ENCODE results near the gene UTP25. TPM values are rescaled to one million over a fixed set of nuclear protein-coding genes. Genes with fewer than 3 reads are reported as not detected.

The UTP25 gene
- total and polyA plus RNA-seq, 8 donors, result 1.1 to 10.6 (median 2.2) TPM

DNA sequence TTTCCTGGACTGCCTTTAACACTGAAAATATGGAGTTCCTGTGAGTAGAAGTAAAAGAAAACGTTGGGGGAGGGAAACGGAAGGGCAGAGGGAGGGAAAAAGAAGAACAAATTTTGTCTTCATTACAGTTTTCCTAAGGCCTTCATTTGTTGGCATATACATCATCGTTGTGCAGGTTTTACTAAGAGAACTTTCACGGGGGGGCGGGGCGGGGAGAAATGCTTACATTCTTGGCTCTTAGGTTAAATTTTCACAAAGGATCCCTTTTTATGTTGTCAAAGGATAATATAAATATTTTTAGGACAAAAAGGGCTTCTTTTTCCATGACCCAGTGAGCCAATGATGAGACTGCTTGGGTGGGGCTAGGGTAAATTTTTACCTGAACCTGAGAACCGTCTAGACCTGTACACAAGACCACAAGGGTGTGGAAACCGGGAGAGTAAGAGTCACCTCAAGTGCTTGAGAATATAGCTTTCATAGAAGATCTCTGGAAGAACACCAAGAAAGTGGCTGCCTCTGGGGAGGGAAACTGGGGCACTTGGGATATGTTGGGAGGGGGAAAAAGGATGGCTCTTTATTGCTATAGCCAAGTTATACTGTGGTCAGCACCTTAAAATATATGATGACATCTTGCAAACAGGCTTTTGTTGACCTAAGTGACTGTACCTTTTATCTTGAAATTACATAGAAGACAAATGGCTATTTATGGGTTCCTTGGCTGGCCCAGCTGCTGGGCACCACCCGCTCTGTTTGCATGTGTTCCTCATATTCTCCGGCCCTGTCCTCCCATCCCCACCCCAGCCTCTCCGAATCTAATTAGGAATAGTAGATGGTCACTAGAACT is 2.0 kb upstream of the UTP25 start:
- peaks cover 9 to 34% (median 23%) of the 10 kb centered on the region in 4 donors for H3K4me1 ChIP-seq
- no peak overlapping the region for H3K4me3 ChIP-seq
- no peaks in the 10 kb centered on the region for H3K9me3 ChIP-seq
- TF ChIP-seq POLR2AphosphoS5 (IDR thresholded peaks at IDR 0.05) (no peak), POLR2A (IDR thresholded peaks at IDR 0.05) (no peak), EP300 (IDR thresholded peaks at IDR 0.05) (no peak)
- TF ChIP-seq, protein P1, sequence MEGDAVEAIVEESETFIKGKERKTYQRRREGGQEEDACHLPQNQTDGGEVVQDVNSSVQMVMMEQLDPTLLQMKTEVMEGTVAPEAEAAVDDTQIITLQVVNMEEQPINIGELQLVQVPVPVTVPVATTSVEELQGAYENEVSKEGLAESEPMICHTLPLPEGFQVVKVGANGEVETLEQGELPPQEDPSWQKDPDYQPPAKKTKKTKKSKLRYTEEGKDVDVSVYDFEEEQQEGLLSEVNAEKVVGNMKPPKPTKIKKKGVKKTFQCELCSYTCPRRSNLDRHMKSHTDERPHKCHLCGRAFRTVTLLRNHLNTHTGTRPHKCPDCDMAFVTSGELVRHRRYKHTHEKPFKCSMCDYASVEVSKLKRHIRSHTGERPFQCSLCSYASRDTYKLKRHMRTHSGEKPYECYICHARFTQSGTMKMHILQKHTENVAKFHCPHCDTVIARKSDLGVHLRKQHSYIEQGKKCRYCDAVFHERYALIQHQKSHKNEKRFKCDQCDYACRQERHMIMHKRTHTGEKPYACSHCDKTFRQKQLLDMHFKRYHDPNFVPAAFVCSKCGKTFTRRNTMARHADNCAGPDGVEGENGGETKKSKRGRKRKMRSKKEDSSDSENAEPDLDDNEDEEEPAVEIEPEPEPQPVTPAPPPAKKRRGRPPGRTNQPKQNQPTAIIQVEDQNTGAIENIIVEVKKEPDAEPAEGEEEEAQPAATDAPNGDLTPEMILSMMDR (IDR thresholded peaks at IDR 0.05), result no peak
- peaks cover under 1 to 6% (median 3%) of the 10 kb centered on the region in 4 donors for H3K36me3 ChIP-seq
- WGBS, 5 donors, result 53 to 64% (median 57%) methylated on average over 11 of the region's 11 CpGs
- DNase-seq, result peak in 1 of 2 donors; percentile 37
- no peak overlapping the region for H3K27ac ChIP-seq
- H3K27me3 ChIP-seq, result no peaks in the 10 kb centered on the region
- intact Hi-C loops (cut with DNase I; ENCODE audit: low total_unique reads), result no loop called here

DNA sequence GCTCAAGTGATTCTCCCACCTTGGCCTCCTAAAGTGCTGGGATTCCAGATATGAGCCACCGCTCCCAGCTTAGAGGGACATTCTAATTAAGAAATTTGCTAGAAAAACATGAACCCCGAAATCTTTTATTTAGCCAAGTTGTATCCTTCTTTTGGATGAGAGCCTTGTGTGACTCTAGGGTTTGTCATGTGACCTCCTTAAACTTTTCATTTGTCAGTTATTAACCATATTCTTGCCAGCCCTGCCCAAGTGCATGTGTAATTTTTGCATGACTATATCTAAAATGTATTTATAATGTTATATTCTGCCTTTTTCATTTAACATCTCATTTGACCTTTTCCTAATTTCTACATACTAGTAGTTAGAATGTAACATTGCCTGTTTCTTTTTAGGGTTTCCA is 1.9 kb downstream of the UTP25 start:
- Histone ChIP-seq H3K27ac (no peak overlapping the region), H3K4me3 (no peak overlapping the region), H3K4me1 (peaks cover 0 to 30% (median 21%) of the 10 kb centered on the region in 4 donors), H3K9me3 (no peaks in the 10 kb centered on the region), H3K27me3 (no peaks in the 10 kb centered on the region), H3K36me3 (peaks cover 29 to 45% (median 42%) of the 10 kb centered on the region in 4 donors)
- no peak for TF ChIP-seq POLR2A (IDR thresholded peaks at IDR 0.05)
- TF ChIP-seq, protein P1 (IDR thresholded peaks at IDR 0.05), result no peak
- TF ChIP-seq EP300 (IDR thresholded peaks at IDR 0.05), result no peak
- TF ChIP-seq POLR2AphosphoS5 (IDR thresholded peaks at IDR 0.05), result no peak
- intact Hi-C loops (cut with DNase I; ENCODE audit: low total_unique reads), result no loop called here
- DNase-seq, result no peak
- 80 to 87% (median 82%) methylated on average over 2 of the region's 2 CpGs for WGBS, 5 donors

DNA sequence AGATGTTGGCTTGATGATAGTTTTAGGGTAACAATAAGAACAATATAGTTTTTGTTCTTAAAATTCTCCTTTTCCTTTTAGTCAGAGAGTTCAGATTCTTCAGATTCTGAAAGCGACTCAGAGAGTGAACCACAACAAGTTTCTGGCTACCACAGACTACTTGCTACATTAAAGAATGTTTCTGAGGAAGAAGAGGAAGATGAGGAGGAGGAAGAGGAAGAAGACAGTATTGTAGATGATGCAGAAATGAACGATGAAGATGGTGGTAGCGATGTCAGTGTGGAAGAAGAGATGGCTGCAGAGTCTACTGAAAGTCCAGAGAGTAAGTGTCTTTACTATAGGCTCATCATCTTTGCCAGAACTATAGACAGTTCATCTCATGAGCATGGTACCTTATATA is 3.0 kb downstream of the UTP25 start:
- Histone ChIP-seq H3K36me3 (peaks cover 37 to 55% (median 51%) of the 10 kb centered on the region in 4 donors), H3K9me3 (no peaks in the 10 kb centered on the region), H3K4me3 (no peak overlapping the region), H3K27me3 (no peaks in the 10 kb centered on the region), H3K27ac (no peak overlapping the region), H3K4me1 (peaks cover 0 to 30% (median 21%) of the 10 kb centered on the region in 4 donors)
- no peak for DNase-seq
- TF ChIP-seq POLR2AphosphoS5 (IDR thresholded peaks at IDR 0.05) (no peak), EP300 (IDR thresholded peaks at IDR 0.05) (no peak), POLR2A (IDR thresholded peaks at IDR 0.05) (no peak)
- TF ChIP-seq, protein P1 (IDR thresholded peaks at IDR 0.05), result no peak
- intact Hi-C loops (cut with DNase I; ENCODE audit: low total_unique reads), result no loop called here
- WGBS, 5 donors, result 88 to 92% (median 91%) methylated on average over 3 of the region's 3 CpGs

DNA sequence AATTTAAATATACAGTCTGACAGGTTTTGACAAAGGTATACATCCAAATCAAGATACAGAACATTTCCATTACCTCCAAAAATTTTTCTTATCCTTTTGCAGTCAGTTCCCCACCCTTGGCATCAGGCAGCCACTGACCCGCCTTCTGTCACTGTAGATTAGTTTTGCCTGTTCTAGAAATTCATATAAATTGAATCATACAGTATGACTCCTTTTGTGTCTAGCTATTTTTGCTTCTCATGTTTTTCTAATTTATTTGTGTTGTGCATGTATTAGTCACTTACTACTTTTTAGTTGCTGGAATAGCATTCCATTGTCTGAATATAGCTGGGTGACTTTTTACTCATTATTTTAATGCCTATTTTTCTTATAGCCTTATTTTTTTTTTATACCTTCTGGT is 3.8 kb downstream of the UTP25 start:
- Histone ChIP-seq H3K9me3 (no peaks in the 10 kb centered on the region), H3K27ac (no peak overlapping the region), H3K36me3 (peaks cover 46 to 64% (median 59%) of the 10 kb centered on the region in 4 donors), H3K4me1 (peaks cover 0 to 30% (median 21%) of the 10 kb centered on the region in 4 donors), H3K27me3 (no peaks in the 10 kb centered on the region), H3K4me3 (no peak overlapping the region)
- DNase-seq, result no peak
- intact Hi-C loops (cut with DNase I; ENCODE audit: low total_unique reads), result no loop called here
- WGBS, 5 donors, result 88 to 100% (median 95%) methylated on average over 1 of the region's 1 CpG
- TF ChIP-seq POLR2A (IDR thresholded peaks at IDR 0.05), result no peak
- TF ChIP-seq, protein P1 (IDR thresholded peaks at IDR 0.05), result no peak
- no peak for TF ChIP-seq EP300 (IDR thresholded peaks at IDR 0.05)
- TF ChIP-seq POLR2AphosphoS5 (IDR thresholded peaks at IDR 0.05), result no peak

Data from stomach (tissue), 9 donors.